Naive thymus-derived CD4-positive, alpha-beta T cell (primary cell): ENCODE measurements around the gene TSHZ1. TPM values are rescaled to one million over a fixed set of nuclear protein-coding genes. Genes with fewer than 3 reads are reported as not detected.

ENCODE experiments used
- ATAC-seq: fragments of 150-1000 bp; cut with Tn5 transposase; 2 replicates; pipeline ENCODE4 v1.10.0; 2021; ENCODE audit warnings: mild to moderate bottlenecking, moderate library complexity
- CTCF ChIA-PET: fragments of 350-600 bp; sonication (Branson Sonifier 250); formaldehyde crosslinking; loops from one replicate; lab custom pipeline; 2021; ENCODE audit warnings: antibody characterized with exemption; lab: Charles Lee
- POLR2A ChIA-PET: fragments of 350-600 bp; sonication (Branson Sonifier 250); formaldehyde crosslinking; loops from one replicate; lab custom pipeline; 2021; ENCODE audit warnings: antibody characterized with exemption, inconsistent platforms; lab: Charles Lee
- DNase-seq, 9 donors: peaks; one replicate each; pipeline versions ENCODE4 v3.0.0 to v3.0.0-alpha.2; 2020 to 2022; ENCODE audit warnings: mixed read lengths in 1 of 9
- H3K27ac ChIP-seq: one replicate; pipeline ENCODE4 v1.7.0; 2013; ENCODE audit warnings: mild to moderate bottlenecking, low read depth, low read length, moderate library complexity
- H3K27me3 ChIP-seq, 2 donors: one replicate each; pipeline ENCODE4 v1.7.0; 2013; ENCODE audit warnings: low read length in 2 of 2, mild to moderate bottlenecking in 2 of 2, moderate library complexity in 2 of 2; ENCODE audit not compliant: control insufficient read depth in 2 of 2, insufficient read depth in 2 of 2
- H3K36me3 ChIP-seq, 3 experiments: 1 replicate in 2 of 3; 2 replicates in 1 of 3; pipeline ENCODE4 v1.7.0; 2013; ENCODE audit warnings: low read length in 3 of 3, mild to moderate bottlenecking in 3 of 3, moderate library complexity in 1 of 3; ENCODE audit not compliant: insufficient read depth in 3 of 3, control insufficient read depth in 2 of 3
- H3K4me1 ChIP-seq, 2 donors: one replicate each; pipeline ENCODE4 v1.7.0; 2013; ENCODE audit warnings: low read length in 2 of 2, mild to moderate bottlenecking in 2 of 2, moderate library complexity in 1 of 2; ENCODE audit not compliant: control insufficient read depth in 2 of 2, insufficient read depth in 2 of 2
- H3K4me3 ChIP-seq: 2 replicates; pipeline ENCODE4 v1.7.0; 2013; ENCODE audit warnings: mild to moderate bottlenecking, low read length
- H3K9me3 ChIP-seq, 3 experiments: 1 replicate in 2 of 3; 2 replicates in 1 of 3; pipeline ENCODE4 v1.7.0; 2013; ENCODE audit warnings: low read length in 3 of 3; ENCODE audit not compliant: control insufficient read depth in 2 of 3
- H3K27ac Mint-ChIP-seq, 9 donors: one replicate each; pipeline ENCODE4 v1.8.0; 2020 to 2022; ENCODE audit warnings: mixed read lengths in 9 of 9, mild to moderate bottlenecking in 8 of 9, moderate library complexity in 5 of 9, inconsistent platforms in 2 of 9
- H3K27me3 Mint-ChIP-seq, 5 donors: one replicate each; pipeline ENCODE4 v1.8.0; 2021 to 2022; ENCODE audit warnings: mixed read lengths in 5 of 5, mild to moderate bottlenecking in 1 of 5
- H3K36me3 Mint-ChIP-seq, 5 donors: one replicate each; pipeline ENCODE4 v1.8.0; 2020 to 2022; ENCODE audit warnings: mixed read lengths in 5 of 5, mild to moderate bottlenecking in 3 of 5, inconsistent platforms in 1 of 5
- H3K4me1 Mint-ChIP-seq, 7 donors: one replicate each; pipeline ENCODE4 v1.8.0; 2020 to 2022; ENCODE audit warnings: mixed read lengths in 7 of 7, mild to moderate bottlenecking in 3 of 7, inconsistent platforms in 1 of 7
- H3K4me3 Mint-ChIP-seq, 10 donors: one replicate each; pipeline ENCODE4 v1.8.0; 2020 to 2022; ENCODE audit warnings: mild to moderate bottlenecking in 10 of 10, mixed read lengths in 10 of 10, moderate library complexity in 6 of 10, inconsistent platforms in 2 of 10
- H3K9me3 Mint-ChIP-seq, 11 donors: one replicate each; pipeline ENCODE4 v1.8.0; 2020 to 2022; ENCODE audit warnings: mixed read lengths in 11 of 11, mild to moderate bottlenecking in 4 of 11, inconsistent platforms in 1 of 11, moderate library complexity in 1 of 11
- intact Hi-C, 2 donors: fragments of 100-400 bp; cut with micrococcal nuclease; formaldehyde crosslinking; loops; one replicate each; pipeline ENCODE4 v1.15.1; 2023
- polyA plus RNA-seq, 2 donors: library from polyadenylated mRNA; unstranded; fragments of 300-500 nt; fragmentation: Illumina TruSeq; gene quantifications; one replicate each; pipeline ENCODE4 v1.2.3, GENCODE V29; 2021
- total RNA-seq, 6 experiments: library from RNA in 5 of 6; stranded (reverse) in 5 of 6; gene quantifications; 1 replicate in 5 of 6; 2 replicates in 1 of 6; pipeline ENCODE4 v1.2.3 and lab custom pipeline; 2021 to 2026

TSHZ1 gene
- total and polyA plus RNA-seq, 7 experiments from 2014 or later: 4.5 to 33.5 (median 23.4) TPM

DNA sequence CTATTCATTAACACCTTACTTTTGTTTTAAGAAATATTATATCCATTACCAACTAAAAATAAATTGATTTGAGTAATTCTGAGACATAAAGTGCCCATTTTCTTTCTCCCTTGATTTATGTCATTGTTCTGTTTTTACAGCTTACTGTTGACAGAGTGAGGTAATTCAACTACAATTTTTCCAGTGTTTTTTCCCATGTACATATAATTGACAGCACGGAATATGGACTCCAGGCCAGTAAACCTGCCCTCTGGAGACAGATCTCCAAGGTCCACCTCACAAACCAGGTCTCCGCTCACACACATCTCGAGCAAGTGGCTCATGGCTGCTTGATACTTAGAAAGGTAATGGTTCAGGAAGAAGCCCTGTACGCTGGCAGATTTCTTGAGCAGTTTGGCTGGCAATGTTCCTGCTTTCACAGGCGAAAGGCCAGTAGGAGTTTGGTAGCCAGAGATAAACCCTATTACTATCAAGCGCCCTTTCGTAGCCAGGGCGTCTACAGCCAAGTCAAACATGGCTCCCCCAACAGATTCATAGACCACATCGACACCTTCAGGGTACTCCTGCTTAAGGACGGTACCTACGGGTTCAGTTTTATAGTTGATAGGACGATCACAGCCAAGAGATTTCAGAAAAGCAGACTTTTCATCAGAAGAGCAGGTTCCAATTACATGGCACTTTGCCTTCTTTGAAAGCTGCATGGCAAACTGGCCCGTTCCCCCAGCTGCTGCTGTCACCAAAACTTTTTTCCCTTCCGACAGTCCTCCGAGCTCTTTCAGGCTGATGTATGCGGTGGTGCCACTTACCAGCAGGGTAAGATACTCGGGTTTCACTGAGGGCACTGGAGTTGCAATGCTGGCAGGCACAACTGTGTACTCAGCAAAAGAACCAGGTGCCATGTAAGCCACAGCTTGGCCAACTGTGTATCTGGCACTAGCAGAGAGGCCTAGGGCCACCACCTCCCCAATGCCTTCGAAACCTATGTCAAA lies 9.0 kb upstream of the TSHZ1 start:
- CTCF ChIA-PET: interaction anchor here (1.6 kb wide), 1 partner anchor 43 kb away, joined by 4 read pairs; no protein-coding TSS in a partner anchor
- Mint-ChIP-seq H3K9me3 (no peaks in the 10 kb centered on the region), H3K27me3 (peaks cover 0 to 26% (median 0%) of the 10 kb centered on the region in 5 donors), H3K36me3 (peaks cover 0 to 31% (median 14%) of the 10 kb centered on the region in 5 donors), H3K4me1 (peaks cover 16 to 55% (median 50%) of the 10 kb centered on the region in 7 donors), H3K27ac (peak overlapping the region in 6 of 9 donors; percentile 36 to 75 (median 67)), H3K4me3 (no peak overlapping the region)
- ATAC-seq (no peak), DNase-seq (no peak)
- POLR2A ChIA-PET: interaction anchor here (0.7 kb wide), 1 partner anchor 1044 kb away, joined by 5 read pairs; no protein-coding TSS in a partner anchor
- Histone ChIP-seq H3K36me3 (peaks cover 0 to 12% (median 3%) of the 10 kb centered on the region in 3 experiments), H3K4me1 (peaks cover under 1 to 4% of the 10 kb centered on the region in 2 donors), H3K9me3 (no peaks in the 10 kb centered on the region), H3K27ac (no peak overlapping the region), H3K27me3 (no peaks in the 10 kb centered on the region), H3K4me3 (no peak overlapping the region)
- intact Hi-C loops: no loop called here

- ChIA-PET CTCF (interaction anchor here (0.6 kb wide), 1 partner anchor 23 kb away, joined by 8 read pairs; no protein-coding TSS in a partner anchor), POLR2A (interaction anchor here (0.6 to 0.7 kb wide), 2 partner anchors 19 to 1046 kb away, joined by 3 to 5 read pairs; no protein-coding TSS in a partner anchor)
- Mint-ChIP-seq H3K4me3 (peak overlapping the region in 2 of 10 donors; percentile 6 to 42), H3K36me3 (peaks cover 0 to 31% (median 16%) of the 10 kb centered on the region in 5 donors), H3K27ac (peak overlapping the region in 7 of 9 donors; percentile 4 to 56 (median 28)), H3K4me1 (peaks cover 24 to 59% (median 50%) of the 10 kb centered on the region in 7 donors), H3K27me3 (peaks cover 0 to 38% (median 0%) of the 10 kb centered on the region in 5 donors), H3K9me3 (no peaks in the 10 kb centered on the region)
- Histone ChIP-seq H3K9me3 (no peaks in the 10 kb centered on the region), H3K36me3 (peaks cover 0 to 12% (median 3%) of the 10 kb centered on the region in 3 experiments), H3K4me3 (no peak overlapping the region), H3K27ac (no peak overlapping the region), H3K27me3 (no peaks in the 10 kb centered on the region), H3K4me1 (peaks cover 11 to 14% of the 10 kb centered on the region in 2 donors)
- intact Hi-C loops: no loop called here
- ATAC-seq (no peak), DNase-seq (no peak)
Measured at GRCh38 chr18:75202696-75203365, 7.8 kb upstream of the TSHZ1 start.

DNA sequence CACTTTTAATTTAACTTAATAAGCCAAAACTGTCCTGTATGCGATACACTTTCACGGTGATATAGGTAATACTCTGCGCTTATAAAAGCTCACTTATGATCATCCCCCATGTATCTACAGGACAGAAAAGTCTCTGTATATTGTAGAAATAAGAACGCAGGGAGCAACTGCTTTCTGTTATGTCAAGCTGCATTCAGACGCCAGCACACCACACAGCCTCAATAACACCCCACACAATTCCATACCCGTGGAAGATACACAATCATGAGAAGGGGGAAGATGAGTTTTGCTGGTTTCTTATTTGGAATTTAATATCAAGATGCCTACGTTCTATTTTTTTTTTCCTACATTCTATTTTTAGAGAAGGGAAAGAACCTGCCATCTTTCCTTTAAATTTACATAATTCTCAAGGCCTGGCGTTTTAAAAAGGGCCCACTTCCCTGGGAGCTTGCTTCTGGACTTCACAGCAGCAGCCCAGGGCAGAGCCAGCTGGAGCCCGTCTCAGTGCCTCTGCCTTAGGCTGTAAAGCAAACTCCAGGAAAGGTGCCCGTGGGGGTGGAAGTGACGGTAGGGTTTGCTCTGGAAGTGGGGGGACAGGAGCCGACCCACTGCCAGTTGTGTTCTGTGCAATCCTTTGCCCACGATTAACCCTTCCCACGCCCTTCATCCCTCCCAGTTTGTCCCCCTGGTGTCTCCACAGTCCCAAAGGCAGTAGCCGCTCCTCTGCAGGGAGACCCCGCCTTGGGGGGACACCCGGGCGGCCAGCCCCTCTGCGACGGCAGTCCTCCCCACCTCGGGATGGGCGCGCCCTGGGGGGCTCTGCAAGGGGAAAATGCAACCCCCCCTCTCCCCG lies 7.0 kb upstream of the TSHZ1 start:
- peaks cover 0 to 40% (median 0%) of the 10 kb centered on the region in 5 donors for H3K27me3 Mint-ChIP-seq
- Histone ChIP-seq H3K9me3 (no peaks in the 10 kb centered on the region), H3K36me3 (peaks cover 0 to 12% (median 3%) of the 10 kb centered on the region in 3 experiments), H3K4me3 (no peak overlapping the region), H3K27ac (no peak overlapping the region), H3K4me1 (peaks cover 11 to 14% of the 10 kb centered on the region in 2 donors), H3K27me3 (no peaks in the 10 kb centered on the region)
- ATAC-seq: no peak
- intact Hi-C loops: no loop called here
- peaks cover 28 to 52% (median 47%) of the 10 kb centered on the region in 7 donors for H3K4me1 Mint-ChIP-seq
- peak overlapping the region in 3 of 10 donors; percentile 28 to 42 (median 39) for H3K4me3 Mint-ChIP-seq
- peak overlapping the region in 7 of 9 donors; percentile 4 to 72 (median 40) for H3K27ac Mint-ChIP-seq
- POLR2A ChIA-PET: interaction anchor here (0.6 kb wide), 1 partner anchor 18 kb away, joined by 3 read pairs; no protein-coding TSS in a partner anchor
- no peaks in the 10 kb centered on the region for H3K9me3 Mint-ChIP-seq
- DNase-seq: no peak
- CTCF ChIA-PET: no interaction called here
- peaks cover 0 to 31% (median 20%) of the 10 kb centered on the region in 5 donors for H3K36me3 Mint-ChIP-seq

- no peak for ATAC-seq
- Histone ChIP-seq H3K9me3 (no peaks in the 10 kb centered on the region), H3K36me3 (peaks cover 0 to 12% (median 3%) of the 10 kb centered on the region in 3 experiments), H3K4me1 (peaks cover 11 to 14% of the 10 kb centered on the region in 2 donors), H3K27ac (no peak overlapping the region), H3K27me3 (no peaks in the 10 kb centered on the region), H3K4me3 (no peak overlapping the region)
- intact Hi-C loops: no loop called here
- Mint-ChIP-seq H3K4me3 (peak overlapping the region in 3 of 10 donors; percentile 71 to 91 (median 87)), H3K36me3 (peaks cover 0 to 31% (median 20%) of the 10 kb centered on the region in 5 donors), H3K4me1 (peaks cover 28 to 49% (median 44%) of the 10 kb centered on the region in 7 donors), H3K9me3 (no peaks in the 10 kb centered on the region), H3K27ac (no peak overlapping the region), H3K27me3 (peaks cover 0 to 40% (median 0%) of the 10 kb centered on the region in 5 donors)
- CTCF ChIA-PET: no interaction called here
- DNase-seq: no peak
- POLR2A ChIA-PET: interaction anchor here (1.5 kb wide), 1 partner anchor 12 kb away, joined by 3 read pairs; no protein-coding TSS in a partner anchor
Measured at GRCh38 chr18:75204269-75204731, 6.3 kb upstream of the TSHZ1 start.

GRCh38 chr18:75204732-75205513 lies 5.7 kb upstream of the TSHZ1 start:
- DNase-seq: no peak
- Mint-ChIP-seq H3K27me3 (peaks cover 0 to 40% (median 0%) of the 10 kb centered on the region in 5 donors), H3K9me3 (no peaks in the 10 kb centered on the region), H3K36me3 (peaks cover 0 to 25% (median 18%) of the 10 kb centered on the region in 5 donors), H3K27ac (peak overlapping the region in 7 of 9 donors; percentile 15 to 95 (median 52)), H3K4me1 (peaks cover 30 to 47% (median 44%) of the 10 kb centered on the region in 7 donors), H3K4me3 (peak overlapping the region; percentile 29 to 97 (median 68))
- Histone ChIP-seq H3K27ac (no peak overlapping the region), H3K9me3 (no peaks in the 10 kb centered on the region), H3K36me3 (peaks cover 0 to 12% (median 2%) of the 10 kb centered on the region in 3 experiments), H3K4me1 (peaks cover 11 to 14% of the 10 kb centered on the region in 2 donors), H3K4me3 (no peak overlapping the region), H3K27me3 (no peaks in the 10 kb centered on the region)
- intact Hi-C loops: loop anchor here (1.0 to 5.0 kb wide), 6 partner anchors 8 to 1617 kb away; partner anchors contain the start of genes CYB5A (in 1 of the 2) and ZNF236 (in 1 of the 2)
- CTCF ChIA-PET: no interaction called here
- POLR2A ChIA-PET: interaction anchor here (1.5 to 3.2 kb wide), 2 partner anchors 11 to 41 kb away, joined by 3 to 12 read pairs; no protein-coding TSS in a partner anchor
- no peak for ATAC-seq
